Mammary epithelial cell (primary cell): ENCODE measurements around the gene SDCCAG8.

ENCODE experiments used
- CTCF ChIP-seq, 2 donors: IDR thresholded peaks in 1 of 2; conservative IDR thresholded peaks in 1 of 2; 2 replicates each; pipeline ENCODE4 v1.5.1; 2011 to 2012; ENCODE audit warnings: inconsistent platforms in 2 of 2, low read length in 2 of 2, mild to moderate bottlenecking in 2 of 2, control low read depth in 1 of 2, low read depth in 1 of 2; ENCODE audit not compliant: insufficient read depth in 1 of 2; ENCODE audit errors: extremely low read depth in 1 of 2
- EZH2 ChIP-seq: IDR thresholded peaks from 2 replicates; pipeline ENCODE4 v1.6.1; 2012; ENCODE audit warnings: low read length, inconsistent platforms, borderline replicate concordance

- TF ChIP-seq CTCF (conservative IDR thresholded peaks at IDR 0.05 in 1 of 2, IDR thresholded peaks at IDR 0.05 in 1 of 2; ENCODE audit: extremely low read depth in 1 of 2, insufficient read depth in 1 of 2, low read depth in 1 of 2, low read length in 2 of 2) (no peak), EZH2 (no peak)
Measured at GRCh38 chr1:243218059-243218458, 37.8 kb upstream of the SDCCAG8 start.
